ENCODE results near the gene LRMDA. TPM values are rescaled to one million over a fixed set of nuclear protein-coding genes. Genes with fewer than 3 reads are reported as not detected.

Gene LRMDA
- total and polyA plus RNA-seq, 2 of the 4 experiments (the other 2 are of a cell fraction) = 0.07 TPM; not detected in 1

DNA sequence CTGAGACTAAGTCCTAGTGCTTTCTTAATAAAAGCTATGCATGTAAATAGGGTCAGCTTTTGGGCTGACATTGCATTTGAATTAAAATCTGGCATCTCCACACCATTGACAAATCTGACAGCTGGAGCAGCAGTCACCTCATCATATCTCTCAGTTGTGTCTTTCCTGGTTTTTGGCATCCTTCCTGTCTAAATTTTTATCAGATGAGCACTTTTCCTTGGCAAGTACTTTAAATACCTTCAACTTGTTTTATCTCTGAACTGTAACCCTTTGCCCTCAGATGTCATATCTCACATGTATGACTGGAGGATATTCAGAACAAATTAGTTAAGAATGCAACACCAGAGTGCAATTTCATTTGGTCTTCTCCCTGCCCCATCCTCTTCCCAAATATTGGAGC, 1066.2 kb downstream of the LRMDA start:
- DNase-seq (no peak), ATAC-seq (ENCODE audit: low read depth) (no peak)
- Histone ChIP-seq H3K4me2 (ENCODE audit: low read depth, low read length) (no peak overlapping the region), H3K9me3 (ENCODE audit: control insufficient read depth, insufficient read depth, low read length) (peaks cover 6% of the 10 kb centered on the region), H4K20me1 (ENCODE audit: insufficient read depth, low read length) (no peaks in the 10 kb centered on the region), H2AFZ (replicated peaks; ENCODE audit: low read length, poor library complexity) (no peak overlapping the region), H2BK15ac (ENCODE audit: low read depth, low read length) (no peak overlapping the region), H3K9ac (ENCODE audit: low read depth, low read length) (no peak overlapping the region), H2BK5ac (ENCODE audit: low read depth, low read length, poor library complexity, severe bottlenecking) (no peak overlapping the region), H4K5ac (ENCODE audit: low read depth, low read length) (no peak overlapping the region), H3K27me3 (ENCODE audit: control insufficient read depth, insufficient read depth, low read length) (no peaks in the 10 kb centered on the region), H3K23ac (ENCODE audit: low read depth, low read length) (no peak overlapping the region), H3K9me1 (ENCODE audit: insufficient read depth, low read length) (no peaks in the 10 kb centered on the region), H2BK20ac (ENCODE audit: low read depth, low read length) (no peak overlapping the region), H2BK120ac (ENCODE audit: low read depth, low read length) (no peak overlapping the region), H3K4me3 (ENCODE audit: insufficient read depth, low read depth, low read length) (no peak overlapping the region), H3K4me1 (ENCODE audit: control insufficient read depth, insufficient read depth, low read length) (no peaks in the 10 kb centered on the region), H3K4ac (ENCODE audit: low read depth, low read length) (no peak overlapping the region), H3K79me1 (ENCODE audit: low read depth in 1 of 2, low read length in 2 of 2) (no peaks in the 10 kb centered on the region), H3K56ac (ENCODE audit: extremely low read depth, insufficient read depth, low read length) (no peak overlapping the region), H3K14ac (replicated peaks; ENCODE audit: low read depth, low read length) (no peak overlapping the region), H3K27ac (ENCODE audit: insufficient read depth, low read length) (no peak overlapping the region), H4K91ac (ENCODE audit: insufficient read depth, low read depth, low read length) (no peak overlapping the region), H4K8ac (ENCODE audit: low read depth in 2 of 2, low read length in 2 of 2) (no peak overlapping the region), H3K36me3 (ENCODE audit: control insufficient read depth, insufficient read depth, low read length) (no peaks in the 10 kb centered on the region), H2AK5ac (ENCODE audit: low read depth, low read length) (no peak overlapping the region), H3K18ac (ENCODE audit: low read depth, low read length) (no peak overlapping the region), H2AK9ac (replicated peaks; ENCODE audit: low read depth, low read length, poor library complexity) (no peak overlapping the region)
- intact Hi-C loops (cut with micrococcal nuclease) = no loop called here
- POLR2A ChIA-PET (ENCODE audit: unreplicated experiment) = no interaction called here
- in situ Hi-C loops (cut with MboI; ENCODE audit: low sequenced_read_pairs) = no loop called here
- dilution Hi-C loops (cut with HindIII; ENCODE audit: low sequenced_read_pairs, unreplicated experiment) = no loop called here
- no TSS peak for BruUV-seq (replicated peaks)
- no peak for TF ChIP-seq CEBPB (IDR thresholded peaks at IDR 0.05; ENCODE audit: low read depth, low read length)
- CTCF ChIA-PET = no interaction called here

All from IMR-90 (cell line).